GM23338 (cell line): ENCODE measurements around the gene PCDHA8. TPM values are rescaled to one million over a fixed set of nuclear protein-coding genes. Genes with fewer than 3 reads are reported as not detected.
"Not testable (repeated sequence)": the region's sequence is repeated elsewhere in the genome, so short reads cannot be mapped to it uniquely, and the experiment has no call there.

ENCODE experiments used
- ATAC-seq: fragments of 200-7000 bp; cut with Tn5 transposase; 3 replicates; pipeline ENCODE4 v1.9.1; 2020
- DNase-seq: peaks from one replicate; pipeline ENCODE4 v3.0.0-alpha.2; 2015; ENCODE audit warnings: low spot score
- H2AFZ ChIP-seq: fragments of 200-600 bp; sonication (generic); 2 replicates; pipeline ENCODE4 v1.8.0; 2016; ENCODE audit warnings: antibody characterized with exemption, mild to moderate bottlenecking, moderate library complexity
- H3F3A ChIP-seq: fragments of 200-600 bp; sonication (generic); replicated peaks from 2 replicates; pipeline ENCODE4 v1.8.0; 2017; ENCODE audit warnings: antibody characterized with exemption, mixed run types, low read depth
- H3K27ac ChIP-seq: fragments of 200-600 bp; sonication (generic); 2 replicates; pipeline ENCODE4 v1.6.1; 2016; ENCODE audit warnings: low read depth
- H3K27me3 ChIP-seq: fragments of 200-600 bp; sonication (generic); 2 replicates; pipeline ENCODE4 v1.8.0; 2016; ENCODE audit warnings: mild to moderate bottlenecking, mixed run types, moderate library complexity; ENCODE audit not compliant: insufficient read depth
- H3K36me3 ChIP-seq: fragments of 200-600 bp; sonication (generic); 2 replicates; pipeline ENCODE4 v1.8.0; 2016; ENCODE audit warnings: mild to moderate bottlenecking; ENCODE audit not compliant: insufficient read depth
- H3K4me1 ChIP-seq: fragments of 200-600 bp; sonication (generic); 2 replicates; pipeline ENCODE4 v1.8.0; 2016; ENCODE audit warnings: mild to moderate bottlenecking, moderate library complexity; ENCODE audit not compliant: insufficient read depth
- H3K4me2 ChIP-seq: fragments of 200-600 bp; sonication (generic); 2 replicates; pipeline ENCODE4 v1.7.1; 2017; ENCODE audit warnings: mixed run types
- H3K4me3 ChIP-seq: fragments of 200-600 bp; sonication (generic); 2 replicates; pipeline ENCODE4 v1.6.1; 2016; ENCODE audit warnings: mixed run types
- H3K79me2 ChIP-seq: fragments of 200-600 bp; sonication (generic); replicated peaks from 2 replicates; pipeline ENCODE4 v1.8.0; 2017; ENCODE audit warnings: mild to moderate bottlenecking; ENCODE audit not compliant: insufficient read depth
- H3K9me2 ChIP-seq: fragments of 200-600 bp; sonication (generic); 2 replicates; pipeline ENCODE4 v1.8.0; 2017; ENCODE audit not compliant: insufficient read depth
- H4K20me1 ChIP-seq: fragments of 200-600 bp; sonication (generic); replicated peaks from 2 replicates; pipeline ENCODE4 v1.8.0; 2017; ENCODE audit warnings: mild to moderate bottlenecking; ENCODE audit not compliant: insufficient read depth
- H3K27ac Mint-ChIP-seq: 2 replicates; pipeline ENCODE4 v1.8.0; 2020; ENCODE audit warnings: inconsistent platforms, mild to moderate bottlenecking, moderate library complexity, mixed read lengths
- H3K27me3 Mint-ChIP-seq: 3 replicates; pipeline ENCODE4 v1.8.0; 2022; ENCODE audit warnings: low read depth, mild to moderate bottlenecking, moderate library complexity, mixed read lengths, inconsistent platforms; ENCODE audit not compliant: insufficient read depth, poor library complexity
- H3K36me3 Mint-ChIP-seq: 3 replicates; pipeline ENCODE4 v1.8.0; 2021; ENCODE audit warnings: low read depth, mild to moderate bottlenecking, inconsistent platforms, moderate library complexity, mixed read lengths
- H3K4me1 Mint-ChIP-seq: 3 replicates; pipeline ENCODE4 v1.8.0; 2020; ENCODE audit warnings: mild to moderate bottlenecking, inconsistent platforms, mixed read lengths
- H3K4me3 Mint-ChIP-seq: 3 replicates; pipeline ENCODE4 v1.8.0; 2021; ENCODE audit warnings: moderate library complexity, mild to moderate bottlenecking, inconsistent platforms, mixed read lengths
- H3K9me3 Mint-ChIP-seq: 3 replicates; pipeline ENCODE4 v1.8.0; 2020; ENCODE audit warnings: moderate library complexity, mild to moderate bottlenecking, inconsistent platforms, mixed read lengths
- CREB1 ChIP-seq: fragments of 250-450 bp; sonication (Bioruptor Pico); IDR thresholded peaks from 2 replicates; pipeline ENCODE4 v1.5.0; 2020; ENCODE audit warnings: low read depth, mild to moderate bottlenecking, moderate library complexity
- polyA plus RNA-seq: library from polyadenylated mRNA; unstranded; fragments of >200 nt; fragmentation: Nextera tagmentation; extraction: Ambion mirVana; gene quantifications from 2 replicates; pipeline ENCODE4 v1.2.1, GENCODE V29; 2016
- total RNA-seq: library from RNA; depleted of rRNA; stranded (reverse); fragments of >200 nt; shearing (Covaris generic); gene quantifications from 2 replicates; pipeline ENCODE4 v1.2.3, GENCODE V29; 2014
- TF ChIP-seq, protein P1 (sequence below): IDR thresholded peaks from one replicate; pipeline ENCODE4 v1.6.1; 2018; ENCODE audit warnings: antibody characterized with exemption; ENCODE audit not compliant: unreplicated experiment
- TF ChIP-seq, protein P2 (sequence below), 2 experiments: fragments of 200-600 bp in 1 of 2; sonication (generic) in 1 of 2; conservative IDR thresholded peaks; 2 replicates each; pipeline versions ENCODE4 v1.5.1 to v1.6.1; 2016 to 2017; ENCODE audit warnings: antibody characterized with exemption in 2 of 2, low read depth in 2 of 2, mild to moderate bottlenecking in 2 of 2, moderate library complexity in 1 of 2

The PCDHA8 gene
- total and polyA plus RNA-seq, 2 experiments from 2014 or later, result 0.86 to 3.1 TPM

DNA sequence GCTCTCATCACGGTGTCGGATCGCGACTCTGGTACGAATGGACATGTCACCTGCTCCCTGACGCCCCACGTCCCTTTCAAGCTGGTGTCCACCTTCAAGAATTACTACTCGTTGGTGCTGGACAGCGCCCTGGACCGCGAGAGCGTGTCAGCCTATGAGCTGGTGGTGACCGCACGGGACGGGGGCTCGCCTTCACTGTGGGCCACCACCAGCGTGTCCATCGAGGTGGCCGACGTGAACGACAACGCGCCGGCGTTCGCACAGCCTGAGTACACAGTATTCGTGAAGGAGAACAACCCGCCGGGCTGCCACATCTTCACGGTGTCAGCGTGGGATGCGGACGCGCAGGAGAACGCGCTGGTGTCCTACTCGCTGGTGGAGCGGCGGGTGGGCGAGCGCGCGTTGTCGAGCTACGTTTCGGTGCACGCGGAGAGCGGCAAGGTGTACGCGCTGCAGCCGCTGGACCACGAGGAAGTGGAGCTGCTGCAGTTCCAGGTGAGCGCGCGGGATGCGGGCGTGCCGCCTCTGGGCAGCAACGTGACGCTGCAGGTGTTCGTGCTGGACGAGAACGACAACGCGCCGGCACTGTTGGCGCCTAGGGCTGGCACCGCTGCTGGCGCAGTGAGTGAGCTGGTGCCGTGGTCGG is 44.8 kb upstream of the PCDHA8 start:
- not testable (repeated sequence) for H3K27me3 Mint-ChIP-seq, ATAC-seq, H3K4me2 ChIP-seq, H3K27me3 ChIP-seq, DNase-seq, H3K4me1 ChIP-seq, H2AFZ ChIP-seq, H3K4me3 ChIP-seq, H3K27ac Mint-ChIP-seq, H3K36me3 ChIP-seq, H3K27ac ChIP-seq, H3K79me2 ChIP-seq, H3K9me2 ChIP-seq, H3F3A ChIP-seq, H3K4me1 Mint-ChIP-seq, H4K20me1 ChIP-seq
- Mint-ChIP-seq H3K4me3 (peak overlapping the region; percentile 84; the same call in 1 of the 3 replicates), H3K9me3 (peaks cover 31% of the 10 kb centered on the region), H3K36me3 (peaks cover 29% of the 10 kb centered on the region)
- TF ChIP-seq, protein P1, sequence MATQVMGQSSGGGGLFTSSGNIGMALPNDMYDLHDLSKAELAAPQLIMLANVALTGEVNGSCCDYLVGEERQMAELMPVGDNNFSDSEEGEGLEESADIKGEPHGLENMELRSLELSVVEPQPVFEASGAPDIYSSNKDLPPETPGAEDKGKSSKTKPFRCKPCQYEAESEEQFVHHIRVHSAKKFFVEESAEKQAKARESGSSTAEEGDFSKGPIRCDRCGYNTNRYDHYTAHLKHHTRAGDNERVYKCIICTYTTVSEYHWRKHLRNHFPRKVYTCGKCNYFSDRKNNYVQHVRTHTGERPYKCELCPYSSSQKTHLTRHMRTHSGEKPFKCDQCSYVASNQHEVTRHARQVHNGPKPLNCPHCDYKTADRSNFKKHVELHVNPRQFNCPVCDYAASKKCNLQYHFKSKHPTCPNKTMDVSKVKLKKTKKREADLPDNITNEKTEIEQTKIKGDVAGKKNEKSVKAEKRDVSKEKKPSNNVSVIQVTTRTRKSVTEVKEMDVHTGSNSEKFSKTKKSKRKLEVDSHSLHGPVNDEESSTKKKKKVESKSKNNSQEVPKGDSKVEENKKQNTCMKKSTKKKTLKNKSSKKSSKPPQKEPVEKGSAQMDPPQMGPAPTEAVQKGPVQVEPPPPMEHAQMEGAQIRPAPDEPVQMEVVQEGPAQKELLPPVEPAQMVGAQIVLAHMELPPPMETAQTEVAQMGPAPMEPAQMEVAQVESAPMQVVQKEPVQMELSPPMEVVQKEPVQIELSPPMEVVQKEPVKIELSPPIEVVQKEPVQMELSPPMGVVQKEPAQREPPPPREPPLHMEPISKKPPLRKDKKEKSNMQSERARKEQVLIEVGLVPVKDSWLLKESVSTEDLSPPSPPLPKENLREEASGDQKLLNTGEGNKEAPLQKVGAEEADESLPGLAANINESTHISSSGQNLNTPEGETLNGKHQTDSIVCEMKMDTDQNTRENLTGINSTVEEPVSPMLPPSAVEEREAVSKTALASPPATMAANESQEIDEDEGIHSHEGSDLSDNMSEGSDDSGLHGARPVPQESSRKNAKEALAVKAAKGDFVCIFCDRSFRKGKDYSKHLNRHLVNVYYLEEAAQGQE, result peak; percentile 51

DNA sequence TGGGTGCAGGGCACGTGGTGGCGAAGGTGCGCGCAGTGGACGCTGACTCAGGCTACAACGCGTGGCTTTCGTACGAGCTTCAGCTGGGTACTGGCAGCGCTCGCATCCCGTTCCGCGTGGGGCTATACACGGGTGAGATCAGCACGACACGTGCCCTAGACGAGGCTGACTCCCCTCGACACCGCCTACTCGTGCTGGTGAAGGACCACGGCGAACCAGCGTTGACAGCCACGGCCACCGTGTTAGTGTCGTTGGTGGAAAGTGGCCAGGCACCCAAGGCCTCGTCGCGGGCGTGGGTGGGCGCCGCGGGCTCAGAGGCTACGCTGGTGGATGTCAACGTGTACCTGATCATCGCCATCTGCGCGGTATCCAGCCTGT is 44.3 kb upstream of the PCDHA8 start:
- no peaks in the 10 kb centered on the region for H3K9me2 ChIP-seq
- H4K20me1 ChIP-seq, result no peaks in the 10 kb centered on the region
- no peaks in the 10 kb centered on the region for H3K79me2 ChIP-seq
- Mint-ChIP-seq H3K27me3 (no peaks in the 10 kb centered on the region), H3K9me3 (peaks cover 35% of the 10 kb centered on the region), H3K36me3 (peaks cover 34% of the 10 kb centered on the region), H3K4me1 (no peaks in the 10 kb centered on the region), H3K4me3 (no peak overlapping the region), H3K27ac (no peak overlapping the region)
- no peaks in the 10 kb centered on the region for H3F3A ChIP-seq
- H3K4me1 ChIP-seq, result no peaks in the 10 kb centered on the region
- ATAC-seq, result no peak
- no peak overlapping the region for H2AFZ ChIP-seq
- H3K27me3 ChIP-seq, result no peaks in the 10 kb centered on the region
- no peak overlapping the region for H3K4me2 ChIP-seq
- H3K4me3 ChIP-seq, result no peak overlapping the region
- no peak for TF ChIP-seq CREB1 (CRISPR knock-in tag)
- H3K27ac ChIP-seq, result no peak overlapping the region
- no peak for DNase-seq
- H3K36me3 ChIP-seq, result no peaks in the 10 kb centered on the region

DNA sequence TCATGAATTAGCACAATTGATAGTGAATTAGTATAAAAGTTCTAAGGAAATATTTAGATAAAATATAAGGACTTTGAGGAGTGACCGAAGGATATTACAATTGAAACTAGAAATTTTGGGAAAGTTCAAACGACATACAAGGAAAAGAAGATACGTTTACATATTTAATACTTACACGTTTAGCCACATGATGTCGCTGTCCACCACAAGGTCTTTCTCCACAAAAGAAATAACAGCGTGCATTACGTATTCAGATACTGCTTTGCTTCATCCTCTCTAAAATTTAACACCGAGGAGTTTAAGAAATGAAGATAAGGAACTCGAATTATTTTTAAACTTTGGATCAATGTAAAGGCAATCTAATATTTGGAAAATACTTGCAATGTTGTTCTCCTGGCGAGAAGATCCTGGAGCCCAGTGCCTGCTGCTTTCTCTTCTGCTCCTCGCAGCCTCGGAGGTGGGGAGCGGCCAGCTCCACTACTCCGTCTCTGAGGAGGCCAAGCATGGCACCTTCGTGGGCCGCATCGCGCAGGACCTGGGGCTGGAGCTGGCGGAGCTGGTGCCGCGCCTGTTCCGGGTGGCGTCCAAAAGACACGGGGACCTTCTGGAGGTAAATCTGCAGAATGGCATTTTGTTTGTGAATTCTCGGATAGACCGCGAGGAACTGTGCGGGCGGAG is 40.0 kb upstream of the PCDHA8 start, which contains the start of gene PCDHA3:
PCDHA3 (plus strand) TSS at position 242 of the 678 bp plus-strand sequence.
- Histone ChIP-seq H4K20me1 (no peaks in the 10 kb centered on the region), H3K4me3 (peak within 1 kb of the TSS; percentile 50), H3K4me2 (peak within 1 kb of the TSS; percentile 61), H3K36me3 (no peaks in the 10 kb centered on the region), H3K27me3 (no peaks in the 10 kb centered on the region), H3K79me2 (no peaks in the 10 kb centered on the region), H2AFZ (peak within 1 kb of the TSS; percentile 15; the same call in 1 of the 2 replicates), H3K4me1 (no peaks in the 10 kb centered on the region), H3F3A (no peaks in the 10 kb centered on the region), H3K27ac (no peak within 1 kb of the TSS), H3K9me2 (no peaks in the 10 kb centered on the region)
- no peak within 1 kb of the TSS for H3K4me3 Mint-ChIP-seq
- H3K4me1 Mint-ChIP-seq, result no peaks in the 10 kb centered on the region; the same call in 1 of the 3 replicates
- H3K9me3 Mint-ChIP-seq, result peaks cover 25% of the 10 kb centered on the region
- DNase-seq, result peak; percentile 74
- H3K36me3 Mint-ChIP-seq, result peaks cover 48% of the 10 kb centered on the region
- no peak within 1 kb of the TSS for H3K27ac Mint-ChIP-seq
- H3K27me3 Mint-ChIP-seq, result no peaks in the 10 kb centered on the region
- ATAC-seq, result no peak
- TF ChIP-seq, protein P2, sequence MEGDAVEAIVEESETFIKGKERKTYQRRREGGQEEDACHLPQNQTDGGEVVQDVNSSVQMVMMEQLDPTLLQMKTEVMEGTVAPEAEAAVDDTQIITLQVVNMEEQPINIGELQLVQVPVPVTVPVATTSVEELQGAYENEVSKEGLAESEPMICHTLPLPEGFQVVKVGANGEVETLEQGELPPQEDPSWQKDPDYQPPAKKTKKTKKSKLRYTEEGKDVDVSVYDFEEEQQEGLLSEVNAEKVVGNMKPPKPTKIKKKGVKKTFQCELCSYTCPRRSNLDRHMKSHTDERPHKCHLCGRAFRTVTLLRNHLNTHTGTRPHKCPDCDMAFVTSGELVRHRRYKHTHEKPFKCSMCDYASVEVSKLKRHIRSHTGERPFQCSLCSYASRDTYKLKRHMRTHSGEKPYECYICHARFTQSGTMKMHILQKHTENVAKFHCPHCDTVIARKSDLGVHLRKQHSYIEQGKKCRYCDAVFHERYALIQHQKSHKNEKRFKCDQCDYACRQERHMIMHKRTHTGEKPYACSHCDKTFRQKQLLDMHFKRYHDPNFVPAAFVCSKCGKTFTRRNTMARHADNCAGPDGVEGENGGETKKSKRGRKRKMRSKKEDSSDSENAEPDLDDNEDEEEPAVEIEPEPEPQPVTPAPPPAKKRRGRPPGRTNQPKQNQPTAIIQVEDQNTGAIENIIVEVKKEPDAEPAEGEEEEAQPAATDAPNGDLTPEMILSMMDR (conservative IDR thresholded peaks at IDR 0.05; ENCODE audit: low read depth in 2 of 2), result peak; percentile 63 to 67
